Fibroblast of lung (primary cell): ENCODE measurements around the gene PLCG2.

ENCODE experiments used
- CTCF ChIP-seq, 2 donors: IDR thresholded peaks in 1 of 2; conservative IDR thresholded peaks in 1 of 2; 1 replicate in 1 of 2; 2 replicates in 1 of 2; pipeline ENCODE4 v1.5.1; 2011 to 2012; ENCODE audit warnings: low read length in 2 of 2, control low read depth in 1 of 2, inconsistent platforms in 1 of 2, low read depth in 1 of 2, mild to moderate bottlenecking in 1 of 2
- EZH2 ChIP-seq: IDR thresholded peaks from 2 replicates; pipeline ENCODE4 v1.5.1; 2012; ENCODE audit warnings: low read length, control low read depth, mild to moderate bottlenecking; ENCODE audit errors: missing control alignments

- peak; percentile 70 to 84 for TF ChIP-seq CTCF (conservative IDR thresholded peaks at IDR 0.05 in 1 of 2, IDR thresholded peaks at IDR 0.05 in 1 of 2; ENCODE audit: low read depth in 1 of 2, low read length in 2 of 2)
- TF ChIP-seq EZH2 = no peak
Observed at GRCh38 chr16:81873843-81874752, 95.0 kb downstream of the PLCG2 start.
